ENCODE data around the gene PPP1R3E. TPM values are rescaled to one million over a fixed set of nuclear protein-coding genes. Genes with fewer than 3 reads are reported as not detected.

The PPP1R3E gene
- total RNA-seq, result 0.70 and 3.3 TPM in 2 replicates

GRCh38 chr14:23302290-23303225 is at the start of gene PPP1R3E:
Gene PPP1R3E, minus strand, starts transcription at chr14:23302859. Its CDS starts 283 bp downstream, at chr14:23302576.

GRCh38 chr14:23320584-23321571 is 18.2 kb upstream of the PPP1R3E start, which contains the start of gene PABPN1:
Gene PABPN1, plus strand, starts transcription at chr14:23321457. Its CDS starts 13 bp downstream, at chr14:23321470.

GRCh38 chr14:23306412-23307145 is 3.9 kb upstream of the PPP1R3E start, which contains the start of gene BCL2L2:
Gene BCL2L2, plus strand, starts transcription at chr14:23306833. Its CDS starts 935 bp downstream, at chr14:23307768.

GRCh38 chr14:23286020-23286901 is 16.4 kb downstream of the PPP1R3E start, which contains the start of gene HOMEZ:
Gene HOMEZ, minus strand, starts transcription at chr14:23286132. Its CDS starts 180 bp downstream, at chr14:23285952.

Other genes starting within 250 kb of the PPP1R3E start
- 6.0 and 8.8 TPM in 2 replicates for gene CDH24, start 245.3 kb downstream of the PPP1R3E start, total RNA-seq
- gene ACIN1, start 207.7 kb downstream of the PPP1R3E start, total RNA-seq, result 57.8 and 63.2 TPM in 2 replicates
- 53.8 and 57.8 TPM in 2 replicates for gene C14orf119, start 207.4 kb downstream of the PPP1R3E start, total RNA-seq
- not detected in 2 replicates for gene CIROP, start 197.9 kb downstream of the PPP1R3E start, total RNA-seq
- not detected in 2 replicates for gene CEBPE, start 183.6 kb downstream of the PPP1R3E start, total RNA-seq
- 53.1 and 61.2 TPM in 2 replicates for gene SLC7A8, start 119.2 kb downstream of the PPP1R3E start, total RNA-seq
- not detected in 2 replicates for gene RNF212B, start 64.9 kb downstream of the PPP1R3E start, total RNA-seq
- 11.6 and 14.8 TPM in 2 replicates for gene HOMEZ, start 16.7 kb downstream of the PPP1R3E start, total RNA-seq
- gene BCL2L2, start 4.0 kb upstream of the PPP1R3E start, total RNA-seq, result 25.4 and 25.6 TPM in 2 replicates
- gene PABPN1, start 18.6 kb upstream of the PPP1R3E start, total RNA-seq, result 34.5 and 56.2 TPM in 2 replicates
- gene SLC22A17, start 50.0 kb upstream of the PPP1R3E start, total RNA-seq, result 1.4 and 5.9 TPM in 2 replicates
- 8.2 and 10.1 TPM in 2 replicates for gene EFS, start 62.3 kb upstream of the PPP1R3E start, total RNA-seq
- not detected in 2 replicates for gene IL25, start 70.0 kb upstream of the PPP1R3E start, total RNA-seq
- not detected in 2 replicates for gene CMTM5, start 74.2 kb upstream of the PPP1R3E start, total RNA-seq
- gene MYH6, start 105.4 kb upstream of the PPP1R3E start, total RNA-seq, result not detected in 2 replicates
- gene MYH7, start 132.8 kb upstream of the PPP1R3E start, total RNA-seq, result not detected in 2 replicates
- gene NGDN, start 166.8 kb upstream of the PPP1R3E start, total RNA-seq, result 21.9 and 37.1 TPM in 2 replicates
- 0.23 TPM in 1 of 2 replicates, not detected in the other for gene ZFHX2, start 248.9 kb upstream of the PPP1R3E start, total RNA-seq

Data from hair follicular keratinocyte (primary cell).